ENCODE results near the gene BANP.
"Not testable (repeated sequence)": the region's sequence is repeated elsewhere in the genome, so short reads cannot be mapped to it uniquely, and the experiment has no call there.

BANP gene

GRCh38 chr16:87974178-87974577 lies 22.9 kb downstream of the BANP start:
- no peak overlapping the region for H3K4me3 ChIP-seq (ENCODE audit: severe bottlenecking)
- H3K27ac ChIP-seq (ENCODE audit: poor library complexity, severe bottlenecking) = no peak overlapping the region
- ATAC-seq (ENCODE audit: low read depth) = no peak
- no peak for DNase-seq (ENCODE audit: low spot score)
- H3K36me3 ChIP-seq (ENCODE audit: low read depth) = no peaks in the 10 kb centered on the region
- H3K9me3 ChIP-seq (ENCODE audit: severe bottlenecking) = peaks cover 12% of the 10 kb centered on the region
- TF ChIP-seq, protein P1, sequence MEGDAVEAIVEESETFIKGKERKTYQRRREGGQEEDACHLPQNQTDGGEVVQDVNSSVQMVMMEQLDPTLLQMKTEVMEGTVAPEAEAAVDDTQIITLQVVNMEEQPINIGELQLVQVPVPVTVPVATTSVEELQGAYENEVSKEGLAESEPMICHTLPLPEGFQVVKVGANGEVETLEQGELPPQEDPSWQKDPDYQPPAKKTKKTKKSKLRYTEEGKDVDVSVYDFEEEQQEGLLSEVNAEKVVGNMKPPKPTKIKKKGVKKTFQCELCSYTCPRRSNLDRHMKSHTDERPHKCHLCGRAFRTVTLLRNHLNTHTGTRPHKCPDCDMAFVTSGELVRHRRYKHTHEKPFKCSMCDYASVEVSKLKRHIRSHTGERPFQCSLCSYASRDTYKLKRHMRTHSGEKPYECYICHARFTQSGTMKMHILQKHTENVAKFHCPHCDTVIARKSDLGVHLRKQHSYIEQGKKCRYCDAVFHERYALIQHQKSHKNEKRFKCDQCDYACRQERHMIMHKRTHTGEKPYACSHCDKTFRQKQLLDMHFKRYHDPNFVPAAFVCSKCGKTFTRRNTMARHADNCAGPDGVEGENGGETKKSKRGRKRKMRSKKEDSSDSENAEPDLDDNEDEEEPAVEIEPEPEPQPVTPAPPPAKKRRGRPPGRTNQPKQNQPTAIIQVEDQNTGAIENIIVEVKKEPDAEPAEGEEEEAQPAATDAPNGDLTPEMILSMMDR (IDR thresholded peaks at IDR 0.05; ENCODE audit: poor library complexity, severe bottlenecking) = no peak
- no peaks in the 10 kb centered on the region for H3K27me3 ChIP-seq (ENCODE audit: insufficient read depth, poor library complexity, severe bottlenecking)
- no peaks in the 10 kb centered on the region for H3K4me1 ChIP-seq (ENCODE audit: insufficient read depth, poor library complexity, severe bottlenecking)

DNA sequence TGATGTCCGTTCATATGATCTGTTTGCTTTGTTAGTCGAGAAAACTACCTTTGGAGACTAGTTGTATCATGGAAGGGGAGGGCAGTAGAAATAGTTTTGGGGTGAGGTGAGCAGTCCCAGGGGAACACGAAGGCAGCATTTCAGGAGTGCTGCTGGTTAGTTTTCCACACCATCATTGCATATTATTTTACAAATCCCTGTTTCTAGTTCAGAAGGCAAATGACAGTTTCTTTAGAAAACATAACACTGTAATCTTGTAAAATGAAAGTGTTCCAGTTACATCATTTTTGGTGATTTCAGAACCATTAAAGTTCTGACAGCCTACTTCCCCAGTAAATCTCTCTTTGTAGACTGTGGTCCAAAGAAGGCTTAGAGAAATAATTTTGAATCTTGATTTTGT lies 25.4 kb downstream of the BANP start:
- H3K4me1 ChIP-seq (ENCODE audit: insufficient read depth, poor library complexity, severe bottlenecking) = no peaks in the 10 kb centered on the region
- H3K27ac ChIP-seq (ENCODE audit: poor library complexity, severe bottlenecking) = no peak overlapping the region
- H3K27me3 ChIP-seq (ENCODE audit: insufficient read depth, poor library complexity, severe bottlenecking) = no peaks in the 10 kb centered on the region
- no peak for ATAC-seq (ENCODE audit: low read depth)
- H3K36me3 ChIP-seq (ENCODE audit: low read depth) = no peaks in the 10 kb centered on the region
- DNase-seq (ENCODE audit: low spot score) = no peak
- peaks cover 10% of the 10 kb centered on the region for H3K9me3 ChIP-seq (ENCODE audit: severe bottlenecking)
- TF ChIP-seq, protein P1 (IDR thresholded peaks at IDR 0.05; ENCODE audit: poor library complexity, severe bottlenecking) = no peak
- no peak overlapping the region for H3K4me3 ChIP-seq (ENCODE audit: severe bottlenecking)

- no peaks in the 10 kb centered on the region for H3K27me3 ChIP-seq (ENCODE audit: insufficient read depth, poor library complexity, severe bottlenecking)
- H3K9me3 ChIP-seq (ENCODE audit: severe bottlenecking) = no peaks in the 10 kb centered on the region
- TF ChIP-seq, protein P1 (IDR thresholded peaks at IDR 0.05; ENCODE audit: poor library complexity, severe bottlenecking) = no peak
- DNase-seq (ENCODE audit: low spot score) = no peak
- H3K4me1 ChIP-seq (ENCODE audit: insufficient read depth, poor library complexity, severe bottlenecking) = no peaks in the 10 kb centered on the region
- no peak for ATAC-seq (ENCODE audit: low read depth)
- no peak overlapping the region for H3K4me3 ChIP-seq (ENCODE audit: severe bottlenecking)
- no peaks in the 10 kb centered on the region for H3K36me3 ChIP-seq (ENCODE audit: low read depth)
- no peak overlapping the region for H3K27ac ChIP-seq (ENCODE audit: poor library complexity, severe bottlenecking)
These were observed 26.9 kb downstream of the BANP start for GRCh38 chr16:87978127-87978526.

DNA sequence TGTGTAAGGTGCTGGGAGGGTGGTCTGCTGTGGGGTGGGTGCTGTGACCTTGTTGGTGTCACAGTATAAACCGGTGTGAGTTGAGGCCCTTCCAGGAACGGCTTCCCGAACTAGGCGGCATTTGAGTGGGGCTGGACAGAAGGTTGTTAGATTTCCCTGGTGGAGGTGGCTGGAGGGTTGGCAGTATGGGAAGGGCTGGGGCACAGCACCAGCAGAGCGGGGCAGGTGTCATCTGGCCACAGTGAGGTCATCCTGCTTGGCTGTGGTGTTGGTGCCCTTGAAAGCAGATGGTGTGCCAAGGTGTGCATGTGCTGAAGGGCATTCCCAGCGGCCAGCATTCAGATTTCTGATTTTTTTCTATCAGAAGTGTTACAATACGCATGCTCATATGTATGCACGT lies 28.1 kb downstream of the BANP start:
- no peaks in the 10 kb centered on the region for H3K9me3 ChIP-seq (ENCODE audit: severe bottlenecking)
- H3K27me3 ChIP-seq (ENCODE audit: insufficient read depth, poor library complexity, severe bottlenecking) = no peaks in the 10 kb centered on the region
- H3K27ac ChIP-seq (ENCODE audit: poor library complexity, severe bottlenecking) = no peak overlapping the region
- no peaks in the 10 kb centered on the region for H3K4me1 ChIP-seq (ENCODE audit: insufficient read depth, poor library complexity, severe bottlenecking)
- no peak for DNase-seq (ENCODE audit: low spot score)
- TF ChIP-seq, protein P1 (IDR thresholded peaks at IDR 0.05; ENCODE audit: poor library complexity, severe bottlenecking) = no peak
- H3K36me3 ChIP-seq (ENCODE audit: low read depth) = no peaks in the 10 kb centered on the region
- ATAC-seq (ENCODE audit: low read depth) = no peak
- no peak overlapping the region for H3K4me3 ChIP-seq (ENCODE audit: severe bottlenecking)

DNA sequence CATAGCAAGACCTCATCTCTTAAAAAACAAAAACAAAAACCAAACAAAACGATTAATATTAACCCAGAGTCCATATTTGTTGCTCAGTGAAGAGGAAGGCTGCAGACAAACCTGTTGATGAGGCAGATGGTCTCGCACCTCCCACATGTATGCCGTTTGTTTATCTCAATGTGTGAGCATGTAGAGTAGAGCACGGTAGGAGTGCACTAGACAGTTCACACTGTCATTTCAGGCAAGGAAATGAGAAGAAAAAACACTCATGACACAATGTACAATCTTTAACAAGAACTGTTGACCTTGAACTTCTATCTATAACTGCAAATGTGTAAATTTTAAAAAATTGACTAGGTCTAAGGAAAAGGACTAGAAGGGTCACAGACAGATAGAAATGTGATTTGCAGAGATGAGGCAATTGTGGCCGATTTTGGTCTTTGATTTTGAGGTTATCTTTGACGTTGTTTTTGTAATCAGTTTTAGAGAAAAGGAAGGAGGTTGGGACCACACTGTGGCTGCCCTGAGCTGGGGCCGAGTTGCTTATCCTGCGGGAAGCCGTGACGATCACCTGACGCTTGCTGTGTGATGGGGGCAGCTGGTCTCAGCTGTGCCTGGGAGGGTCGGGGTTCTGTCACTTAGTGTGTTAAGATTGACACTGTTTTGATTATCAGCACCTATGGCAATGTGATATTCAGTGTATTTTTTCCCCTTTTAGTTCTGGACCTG lies 28.8 kb downstream of the BANP start:
- H3K27me3 ChIP-seq (ENCODE audit: insufficient read depth, poor library complexity, severe bottlenecking); H3K36me3 ChIP-seq (ENCODE audit: low read depth): not testable (repeated sequence)

DNA sequence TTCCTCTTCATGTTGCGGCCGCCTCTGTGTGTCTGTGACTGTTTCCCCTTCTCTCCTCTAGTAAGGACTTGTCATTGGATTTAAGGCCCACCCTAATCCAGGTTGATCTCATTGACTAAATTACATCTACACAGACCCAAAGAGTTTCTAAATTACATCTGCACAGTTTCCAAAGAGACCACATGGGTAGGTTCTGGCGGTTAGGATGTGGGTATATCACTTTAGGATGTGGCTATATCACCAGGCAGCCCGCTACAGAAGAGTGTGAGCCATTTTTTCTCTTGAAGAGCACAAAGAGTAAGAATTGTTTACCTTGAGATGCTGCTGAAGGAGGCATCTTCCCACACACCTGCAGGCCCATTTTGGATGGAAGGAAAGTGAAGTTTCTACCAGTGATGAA lies 30.1 kb downstream of the BANP start:
- not testable (repeated sequence) for H3K4me1 ChIP-seq (ENCODE audit: insufficient read depth, poor library complexity, severe bottlenecking); H3K27me3 ChIP-seq (ENCODE audit: insufficient read depth, poor library complexity, severe bottlenecking); H3K36me3 ChIP-seq (ENCODE audit: low read depth)

More for the DNA sequence above, 28.8 kb downstream of the BANP start:
- H3K4me1 ChIP-seq (ENCODE audit: insufficient read depth, poor library complexity, severe bottlenecking); DNase-seq (ENCODE audit: low spot score); H3K4me3 ChIP-seq (ENCODE audit: severe bottlenecking); H3K9me3 ChIP-seq (ENCODE audit: severe bottlenecking); ATAC-seq (ENCODE audit: low read depth); H3K27ac ChIP-seq (ENCODE audit: poor library complexity, severe bottlenecking): not testable (repeated sequence)

More for the DNA sequence above, 30.1 kb downstream of the BANP start:
- DNase-seq (ENCODE audit: low spot score); H3K4me3 ChIP-seq (ENCODE audit: severe bottlenecking); H3K27ac ChIP-seq (ENCODE audit: poor library complexity, severe bottlenecking); H3K9me3 ChIP-seq (ENCODE audit: severe bottlenecking); ATAC-seq (ENCODE audit: low read depth): not testable (repeated sequence)

All from RWPE2 (cell line).